Right cardiac atrium (tissue), 5 donors: ENCODE data around the gene CLHC1. TPM values are rescaled to one million over a fixed set of nuclear protein-coding genes. Genes with fewer than 3 reads are reported as not detected.
"Not testable (repeated sequence)": the region's sequence is repeated elsewhere in the genome, so short reads cannot be mapped to it uniquely, and the experiment has no call there.

ENCODE experiments used
- ATAC-seq, 2 donors: fragments of 200-7000 bp; cut with Tn5 transposase; one replicate each; pipeline versions ENCODE4 v1.8.0 to v1.9.1; 2020; ENCODE audit warnings: moderate library complexity in 2 of 2, mild to moderate bottlenecking in 1 of 2
- DNase-seq, 3 donors: peaks; one replicate each; pipeline ENCODE4 v3.0.0-alpha.2; 2020
- H3K27ac ChIP-seq: one replicate; pipeline ENCODE4 v1.5.1; 2013; ENCODE audit warnings: mild to moderate bottlenecking, low read length, control low read depth, moderate library complexity
- H3K27me3 ChIP-seq: one replicate; pipeline ENCODE4 v1.6.1; 2013; ENCODE audit not compliant: control insufficient read depth, insufficient read depth
- H3K4me1 ChIP-seq: one replicate; pipeline ENCODE4 v1.6.1; 2013; ENCODE audit warnings: low read length; ENCODE audit not compliant: control insufficient read depth, insufficient read depth
- H3K4me3 ChIP-seq: one replicate; pipeline ENCODE4 v1.5.1; 2013; ENCODE audit warnings: low read length, control low read depth
- H3K9me3 ChIP-seq: one replicate; pipeline ENCODE4 v1.6.1; 2013; ENCODE audit warnings: low read length; ENCODE audit not compliant: control insufficient read depth
- WGBS: extraction: QIAGEN DNeasy Blood & Tissue Kit; methylation state at CpG from one replicate; pipeline ENCODE4 v1.1.7; 2013; 5-methylcytosine and 5-hydroxymethylcytosine counted together
- intact Hi-C, 4 donors: fragments of 100-400 bp; cut with DNase I; formaldehyde crosslinking; loops; one replicate each; pipeline versions ENCODE4 v1.11.0 to v1.14.0; 2022 to 2023
- polyA plus RNA-seq: library from polyadenylated mRNA; stranded (reverse); fragments of 200-250 nt; gene quantifications from one replicate; pipeline ENCODE4 v1.2.3, GENCODE V29; 2013
- total RNA-seq, 4 donors: library from RNA; stranded (reverse); fragmentation: NEBNext Ultra II Directional; extraction: Animal tissue kit (Norgen Biotek cat#: 25700); gene quantifications; one replicate each; pipeline ENCODE4 v1.2.1, GENCODE V29; 2021
- donor health status: healthy with polysubstance abuse.
- donor health status: DM: no; HTN: yes; CAD: no.
- donor health status: DM: no; HTN: no; CAD: no.
- donor health status: DM: no; HTN: yes; CAD: no; lungs with severe emphysema.
- donor health status: DM: yes; HTN: yes; CAD: no.

The CLHC1 gene
- total and polyA plus RNA-seq, 5 donors = 4.4 to 9.0 (median 7.3) TPM

- ATAC-seq = no peak
- Histone ChIP-seq H3K27ac (no peak overlapping the region), H3K4me1 (no peaks in the 10 kb centered on the region), H3K4me3 (no peak overlapping the region), H3K27me3 (no peaks in the 10 kb centered on the region), H3K9me3 (no peaks in the 10 kb centered on the region)
- 96% methylated on average over 1 of the region's 1 CpG for WGBS
- intact Hi-C loops = no loop called here
- DNase-seq = no peak
These were observed 31.7 kb downstream of the CLHC1 start for GRCh38 chr2:55200416-55200815.

DNA sequence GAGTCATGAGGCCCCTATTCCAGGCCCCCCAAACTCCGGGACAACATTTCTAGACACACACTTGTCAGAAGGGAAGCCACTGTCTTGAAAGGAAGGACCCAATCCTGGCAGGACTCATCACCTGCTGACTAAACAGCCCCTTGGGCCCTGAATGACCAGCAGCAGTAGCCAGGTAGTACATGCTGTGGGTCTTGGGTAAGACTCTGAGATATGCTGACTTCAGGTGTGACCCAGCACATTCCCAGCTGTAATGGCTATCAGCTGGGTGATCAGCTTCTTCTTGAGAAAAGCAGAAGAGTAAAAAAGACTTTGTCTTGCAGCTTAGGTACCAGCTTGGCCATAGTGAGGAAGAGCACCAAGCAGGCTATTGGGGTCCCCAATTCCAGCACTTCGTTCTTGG, 35.6 kb downstream of the CLHC1 start:
- WGBS = 98% methylated on average over 2 of the region's 2 CpGs
- no peak overlapping the region for H3K4me3 ChIP-seq
- DNase-seq (no peak), ATAC-seq (no peak)
- no peak overlapping the region for H3K27ac ChIP-seq
- no peaks in the 10 kb centered on the region for H3K27me3 ChIP-seq
- intact Hi-C loops = no loop called here
- H3K9me3 ChIP-seq = no peaks in the 10 kb centered on the region
- H3K4me1 ChIP-seq = no peaks in the 10 kb centered on the region

GRCh38 chr2:55191888-55192287, 40.2 kb downstream of the CLHC1 start:
- WGBS = 95% methylated on average over 2 of the region's 2 CpGs
- not testable (repeated sequence) for DNase-seq, ATAC-seq

DNA sequence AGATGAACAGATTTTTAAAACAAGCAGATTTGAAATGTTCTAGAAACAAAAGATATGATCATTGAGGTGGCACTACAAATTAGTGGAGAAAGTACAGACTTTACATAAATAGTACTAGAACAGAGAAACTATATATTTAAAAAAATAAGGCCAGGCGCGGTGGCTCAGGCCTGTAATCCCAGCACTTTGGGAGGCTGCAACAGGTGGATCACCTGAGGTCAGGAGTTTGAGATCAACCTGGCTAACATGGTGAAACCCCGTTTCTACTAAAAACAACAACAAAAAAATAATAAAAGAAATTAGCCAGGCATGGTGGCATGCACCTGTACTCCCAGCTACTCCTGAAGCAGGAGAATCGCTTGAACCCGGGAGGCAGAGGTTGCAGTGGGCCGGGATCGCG, 45.3 kb downstream of the CLHC1 start:
- intact Hi-C loops, H3K27ac ChIP-seq, ATAC-seq: not testable (repeated sequence)

More at GRCh38 chr2:55191888-55192287, 40.2 kb downstream of the CLHC1 start:
- H3K4me1 ChIP-seq, H3K9me3 ChIP-seq, H3K27ac ChIP-seq, intact Hi-C loops, H3K4me3 ChIP-seq, H3K27me3 ChIP-seq: not testable (repeated sequence)

DNA sequence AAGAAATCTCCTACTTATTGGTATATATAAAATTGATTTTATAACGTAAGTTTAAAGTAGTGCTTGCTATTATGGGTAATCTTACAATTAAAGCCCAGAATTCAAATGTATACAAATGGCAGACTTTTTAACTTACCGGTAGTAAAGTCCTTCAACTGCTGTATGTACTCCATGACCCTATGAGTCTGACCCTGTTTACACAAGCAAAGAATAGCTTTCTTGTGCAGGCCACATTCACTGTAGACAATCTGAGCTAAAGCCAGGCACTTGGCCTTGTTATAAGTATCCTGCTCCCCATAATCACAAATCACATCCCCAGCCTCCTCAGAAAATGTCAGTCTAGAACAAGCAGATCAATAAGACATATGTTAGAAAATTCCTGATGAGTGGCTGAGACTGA, 51.7 kb downstream of the CLHC1 start:
- H3K27ac ChIP-seq = no peak overlapping the region
- DNase-seq (no peak), ATAC-seq (no peak)
- no peaks in the 10 kb centered on the region for H3K9me3 ChIP-seq
- WGBS = 95% methylated on average over 2 of the region's 2 CpGs
- intact Hi-C loops = no loop called here
- H3K4me3 ChIP-seq = no peak overlapping the region
- no peaks in the 10 kb centered on the region for H3K27me3 ChIP-seq
- H3K4me1 ChIP-seq = no peaks in the 10 kb centered on the region

More for the DNA sequence above, 45.3 kb downstream of the CLHC1 start:
- H3K9me3 ChIP-seq, H3K27me3 ChIP-seq, H3K4me1 ChIP-seq, DNase-seq, H3K4me3 ChIP-seq: not testable (repeated sequence)
- WGBS = 83% methylated on average over 8 of the region's 8 CpGs

DNA sequence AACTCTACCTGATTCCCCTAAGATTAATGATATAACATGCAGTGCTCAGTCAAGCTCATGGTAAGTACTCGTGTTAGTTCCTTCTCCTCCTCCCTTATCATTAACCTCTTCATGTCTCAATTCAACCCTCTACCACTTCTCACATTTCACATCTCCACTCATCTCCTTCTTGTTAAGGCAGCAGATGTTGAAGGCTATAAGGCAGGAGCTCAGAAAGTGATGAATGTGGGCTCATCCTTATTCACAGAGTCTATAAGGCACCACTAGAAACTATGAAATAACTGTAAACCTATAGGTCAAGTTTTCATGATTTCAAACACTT, 56.0 kb downstream of the CLHC1 start:
- WGBS = 9% methylated on average over 1 of the region's 1 CpG
- ATAC-seq = no peak
- no peaks in the 10 kb centered on the region for H3K4me1 ChIP-seq
- H3K27ac ChIP-seq = no peak overlapping the region
- no peak for DNase-seq
- intact Hi-C loops = loop anchor here in 3 of 4 donors (5.0 kb wide), 2 partner anchors 274 to 279 kb away; no protein-coding TSS in a partner anchor
- H3K9me3 ChIP-seq = no peaks in the 10 kb centered on the region
- no peak overlapping the region for H3K4me3 ChIP-seq
- no peaks in the 10 kb centered on the region for H3K27me3 ChIP-seq

- intact Hi-C loops = loop anchor here in 3 of 4 donors (5.0 kb wide), 2 partner anchors 273 to 278 kb away; no protein-coding TSS in a partner anchor
- DNase-seq = no peak
- H3K27ac ChIP-seq = no peak overlapping the region
- H3K9me3 ChIP-seq = no peaks in the 10 kb centered on the region
- 22% methylated on average over 5 of the region's 5 CpGs for WGBS
- H3K4me3 ChIP-seq = no peak overlapping the region
- no peaks in the 10 kb centered on the region for H3K27me3 ChIP-seq
- no peaks in the 10 kb centered on the region for H3K4me1 ChIP-seq
- ATAC-seq = peak; percentile 73 to 78
These were observed 56.6 kb downstream of the CLHC1 start for GRCh38 chr2:55175254-55176093.

- intact Hi-C loops = loop anchor here in 1 of 4 donors (5.0 kb wide), 1 partner anchor 271 kb away; no protein-coding TSS in a partner anchor
- 58% methylated on average over 2 of the region's 2 CpGs for WGBS
- Histone ChIP-seq H3K9me3 (no peaks in the 10 kb centered on the region), H3K27ac (no peak overlapping the region), H3K4me1 (no peaks in the 10 kb centered on the region), H3K27me3 (no peaks in the 10 kb centered on the region), H3K4me3 (no peak overlapping the region)
- ATAC-seq (no peak), DNase-seq (no peak)
These were observed 58.5 kb downstream of the CLHC1 start for GRCh38 chr2:55173438-55174054.

DNA sequence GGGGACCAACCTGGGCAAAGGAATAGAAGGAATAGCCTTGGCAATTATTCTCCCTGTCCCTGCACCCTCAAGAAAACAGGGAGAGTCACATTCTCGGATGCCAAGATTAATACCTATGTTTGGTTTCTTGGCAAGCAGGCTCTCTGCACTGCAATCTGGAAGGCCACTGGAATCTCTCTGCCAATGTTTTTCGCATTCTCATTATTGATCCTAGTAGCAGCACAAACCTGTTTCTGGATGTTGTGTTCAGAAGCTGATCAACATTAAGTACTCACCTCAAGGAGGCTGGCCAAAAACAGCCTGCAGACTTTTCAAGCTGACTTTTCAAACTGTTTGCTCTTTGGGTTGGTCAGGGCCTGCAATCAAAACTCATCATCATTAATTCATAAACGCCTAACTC, 62.2 kb downstream of the CLHC1 start:
- 89% methylated on average over 3 of the region's 3 CpGs for WGBS

GRCh38 chr2:55169359-55169758, 62.7 kb downstream of the CLHC1 start:
- Histone ChIP-seq H3K4me1 (peaks cover 4% of the 10 kb centered on the region), H3K27me3 (no peaks in the 10 kb centered on the region), H3K27ac (no peak overlapping the region), H3K4me3 (no peak overlapping the region), H3K9me3 (no peaks in the 10 kb centered on the region)
- 86% methylated on average over 1 of the region's 1 CpG for WGBS
- ATAC-seq (no peak), DNase-seq (no peak)
- intact Hi-C loops = loop anchor here in 3 of 4 donors (5.0 to 10.0 kb wide), 3 partner anchors 125 to 155 kb away; no protein-coding TSS in a partner anchor

More for the DNA sequence above, 62.2 kb downstream of the CLHC1 start:
- H3K4me1 ChIP-seq = peaks cover 4% of the 10 kb centered on the region
- DNase-seq (no peak), ATAC-seq (no peak)
- H3K4me3 ChIP-seq = no peak overlapping the region
- H3K9me3 ChIP-seq = no peaks in the 10 kb centered on the region
- H3K27me3 ChIP-seq = no peaks in the 10 kb centered on the region
- intact Hi-C loops = loop anchor here in 3 of 4 donors (5.0 to 10.0 kb wide), 4 partner anchors 125 to 268 kb away; no protein-coding TSS in a partner anchor
- H3K27ac ChIP-seq = no peak overlapping the region
